PC-9 (cell line): ENCODE measurements around the gene MLEC.

Experiments used
- CTCF ChIP-seq: fragments of 200-600 bp; sonication (generic); conservative IDR thresholded peaks from 2 replicates; pipeline ENCODE4 v1.6.1; 2017; ENCODE audit warnings: mixed run types, antibody characterized with exemption, mild to moderate bottlenecking, moderate library complexity
- EZH2 ChIP-seq: fragments of 200-600 bp; sonication (generic); IDR thresholded peaks from 2 replicates; pipeline ENCODE4 v1.8.0; 2017; ENCODE audit warnings: antibody characterized with exemption, low read depth

- TF ChIP-seq CTCF (no peak), EZH2 (no peak)
Observed at GRCh38 chr12:120659151-120659525, 27.8 kb upstream of the MLEC start.
